ENCODE measurements around the gene TLX3. TPM values are rescaled to one million over a fixed set of nuclear protein-coding genes. Genes with fewer than 3 reads are reported as not detected.

Gene TLX3
- total and polyA plus RNA-seq, 2 of the 8 experiments (the other 6 are each of a cell fraction or from before 2014, with no cell fraction given) = not detected

- TF ChIP-seq, protein P1, sequence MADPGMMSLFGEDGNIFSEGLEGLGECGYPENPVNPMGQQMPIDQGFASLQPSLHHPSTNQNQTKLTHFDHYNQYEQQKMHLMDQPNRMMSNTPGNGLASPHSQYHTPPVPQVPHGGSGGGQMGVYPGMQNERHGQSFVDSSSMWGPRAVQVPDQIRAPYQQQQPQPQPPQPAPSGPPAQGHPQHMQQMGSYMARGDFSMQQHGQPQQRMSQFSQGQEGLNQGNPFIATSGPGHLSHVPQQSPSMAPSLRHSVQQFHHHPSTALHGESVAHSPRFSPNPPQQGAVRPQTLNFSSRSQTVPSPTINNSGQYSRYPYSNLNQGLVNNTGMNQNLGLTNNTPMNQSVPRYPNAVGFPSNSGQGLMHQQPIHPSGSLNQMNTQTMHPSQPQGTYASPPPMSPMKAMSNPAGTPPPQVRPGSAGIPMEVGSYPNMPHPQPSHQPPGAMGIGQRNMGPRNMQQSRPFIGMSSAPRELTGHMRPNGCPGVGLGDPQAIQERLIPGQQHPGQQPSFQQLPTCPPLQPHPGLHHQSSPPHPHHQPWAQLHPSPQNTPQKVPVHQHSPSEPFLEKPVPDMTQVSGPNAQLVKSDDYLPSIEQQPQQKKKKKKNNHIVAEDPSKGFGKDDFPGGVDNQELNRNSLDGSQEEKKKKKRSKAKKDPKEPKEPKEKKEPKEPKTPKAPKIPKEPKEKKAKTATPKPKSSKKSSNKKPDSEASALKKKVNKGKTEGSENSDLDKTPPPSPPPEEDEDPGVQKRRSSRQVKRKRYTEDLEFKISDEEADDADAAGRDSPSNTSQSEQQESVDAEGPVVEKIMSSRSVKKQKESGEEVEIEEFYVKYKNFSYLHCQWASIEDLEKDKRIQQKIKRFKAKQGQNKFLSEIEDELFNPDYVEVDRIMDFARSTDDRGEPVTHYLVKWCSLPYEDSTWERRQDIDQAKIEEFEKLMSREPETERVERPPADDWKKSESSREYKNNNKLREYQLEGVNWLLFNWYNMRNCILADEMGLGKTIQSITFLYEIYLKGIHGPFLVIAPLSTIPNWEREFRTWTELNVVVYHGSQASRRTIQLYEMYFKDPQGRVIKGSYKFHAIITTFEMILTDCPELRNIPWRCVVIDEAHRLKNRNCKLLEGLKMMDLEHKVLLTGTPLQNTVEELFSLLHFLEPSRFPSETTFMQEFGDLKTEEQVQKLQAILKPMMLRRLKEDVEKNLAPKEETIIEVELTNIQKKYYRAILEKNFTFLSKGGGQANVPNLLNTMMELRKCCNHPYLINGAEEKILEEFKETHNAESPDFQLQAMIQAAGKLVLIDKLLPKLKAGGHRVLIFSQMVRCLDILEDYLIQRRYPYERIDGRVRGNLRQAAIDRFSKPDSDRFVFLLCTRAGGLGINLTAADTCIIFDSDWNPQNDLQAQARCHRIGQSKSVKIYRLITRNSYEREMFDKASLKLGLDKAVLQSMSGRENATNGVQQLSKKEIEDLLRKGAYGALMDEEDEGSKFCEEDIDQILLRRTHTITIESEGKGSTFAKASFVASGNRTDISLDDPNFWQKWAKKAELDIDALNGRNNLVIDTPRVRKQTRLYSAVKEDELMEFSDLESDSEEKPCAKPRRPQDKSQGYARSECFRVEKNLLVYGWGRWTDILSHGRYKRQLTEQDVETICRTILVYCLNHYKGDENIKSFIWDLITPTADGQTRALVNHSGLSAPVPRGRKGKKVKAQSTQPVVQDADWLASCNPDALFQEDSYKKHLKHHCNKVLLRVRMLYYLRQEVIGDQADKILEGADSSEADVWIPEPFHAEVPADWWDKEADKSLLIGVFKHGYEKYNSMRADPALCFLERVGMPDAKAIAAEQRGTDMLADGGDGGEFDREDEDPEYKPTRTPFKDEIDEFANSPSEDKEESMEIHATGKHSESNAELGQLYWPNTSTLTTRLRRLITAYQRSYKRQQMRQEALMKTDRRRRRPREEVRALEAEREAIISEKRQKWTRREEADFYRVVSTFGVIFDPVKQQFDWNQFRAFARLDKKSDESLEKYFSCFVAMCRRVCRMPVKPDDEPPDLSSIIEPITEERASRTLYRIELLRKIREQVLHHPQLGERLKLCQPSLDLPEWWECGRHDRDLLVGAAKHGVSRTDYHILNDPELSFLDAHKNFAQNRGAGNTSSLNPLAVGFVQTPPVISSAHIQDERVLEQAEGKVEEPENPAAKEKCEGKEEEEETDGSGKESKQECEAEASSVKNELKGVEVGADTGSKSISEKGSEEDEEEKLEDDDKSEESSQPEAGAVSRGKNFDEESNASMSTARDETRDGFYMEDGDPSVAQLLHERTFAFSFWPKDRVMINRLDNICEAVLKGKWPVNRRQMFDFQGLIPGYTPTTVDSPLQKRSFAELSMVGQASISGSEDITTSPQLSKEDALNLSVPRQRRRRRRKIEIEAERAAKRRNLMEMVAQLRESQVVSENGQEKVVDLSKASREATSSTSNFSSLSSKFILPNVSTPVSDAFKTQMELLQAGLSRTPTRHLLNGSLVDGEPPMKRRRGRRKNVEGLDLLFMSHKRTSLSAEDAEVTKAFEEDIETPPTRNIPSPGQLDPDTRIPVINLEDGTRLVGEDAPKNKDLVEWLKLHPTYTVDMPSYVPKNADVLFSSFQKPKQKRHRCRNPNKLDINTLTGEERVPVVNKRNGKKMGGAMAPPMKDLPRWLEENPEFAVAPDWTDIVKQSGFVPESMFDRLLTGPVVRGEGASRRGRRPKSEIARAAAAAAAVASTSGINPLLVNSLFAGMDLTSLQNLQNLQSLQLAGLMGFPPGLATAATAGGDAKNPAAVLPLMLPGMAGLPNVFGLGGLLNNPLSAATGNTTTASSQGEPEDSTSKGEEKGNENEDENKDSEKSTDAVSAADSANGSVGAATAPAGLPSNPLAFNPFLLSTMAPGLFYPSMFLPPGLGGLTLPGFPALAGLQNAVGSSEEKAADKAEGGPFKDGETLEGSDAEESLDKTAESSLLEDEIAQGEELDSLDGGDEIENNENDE (IDR thresholded peaks at IDR 0.05; ENCODE audit: insufficient replicate concordance, low read length) = no peak
- TF ChIP-seq RBBP5 (IDR thresholded peaks at IDR 0.05; ENCODE audit: borderline replicate concordance, low read depth, low read length) (no peak), JUND (IDR thresholded peaks at IDR 0.05; ENCODE audit: low read length) (no peak), GTF2F1 (IDR thresholded peaks at IDR 0.05; ENCODE audit: borderline replicate concordance, low read depth, low read length) (no peak), POLR2AphosphoS5 (IDR thresholded peaks at IDR 0.05; ENCODE audit: low read depth, low read length) (no peak), EZH2 (IDR thresholded peaks at IDR 0.05; ENCODE audit: low read depth, low read length, severe bottlenecking) (no peak), BCL11A (IDR thresholded peaks at IDR 0.05; ENCODE audit: low read depth in 2 of 2, low read length in 2 of 2) (no peak), ZNF274 (IDR thresholded peaks at IDR 0.05; ENCODE audit: borderline replicate concordance, extremely low read depth, low read length) (no peak), CTBP2 (IDR thresholded peaks at IDR 0.05; ENCODE audit: borderline replicate concordance, insufficient read depth, insufficient read length, low read length) (no peak), RNF2 (IDR thresholded peaks at IDR 0.05; ENCODE audit: borderline replicate concordance, low read depth, low read length, missing control alignments, poor library complexity, severe bottlenecking) (no peak)
Observed at GRCh38 chr5:171351536-171352073, 42.6 kb downstream of the TLX3 start (continued).

Data from H1 (cell line).